GM19193 (cell line): ENCODE measurements around the gene TEAD2.

Experiments used
- POLR2A ChIP-seq: IDR thresholded peaks from 4 replicates; pipeline ENCODE4 v1.6.1; 2011; ENCODE audit not compliant: insufficient read depth, insufficient read length; ENCODE audit errors: extremely low read depth

The TEAD2 gene

DNA sequence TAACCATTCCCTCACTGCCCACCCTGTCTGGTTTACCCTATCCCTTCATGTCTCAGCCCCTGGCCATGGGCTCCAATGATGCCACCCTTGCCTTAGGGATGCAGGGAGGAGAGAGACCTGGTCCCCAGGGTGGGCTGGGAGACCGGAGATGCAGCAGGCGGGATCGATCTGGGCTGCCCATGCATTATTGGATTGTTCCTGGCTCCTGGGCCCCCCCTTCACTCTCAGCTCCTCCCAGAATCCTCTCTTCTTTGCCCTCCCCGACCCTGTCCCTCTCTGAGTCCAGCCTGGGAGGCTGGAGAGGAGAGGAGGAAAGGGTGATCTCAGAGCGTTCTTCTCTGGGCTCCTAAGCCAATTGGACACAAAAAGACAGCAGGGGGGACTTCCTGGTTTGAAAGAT, 31.7 kb upstream of the TEAD2 start:
- no peak for TF ChIP-seq POLR2A

DNA sequence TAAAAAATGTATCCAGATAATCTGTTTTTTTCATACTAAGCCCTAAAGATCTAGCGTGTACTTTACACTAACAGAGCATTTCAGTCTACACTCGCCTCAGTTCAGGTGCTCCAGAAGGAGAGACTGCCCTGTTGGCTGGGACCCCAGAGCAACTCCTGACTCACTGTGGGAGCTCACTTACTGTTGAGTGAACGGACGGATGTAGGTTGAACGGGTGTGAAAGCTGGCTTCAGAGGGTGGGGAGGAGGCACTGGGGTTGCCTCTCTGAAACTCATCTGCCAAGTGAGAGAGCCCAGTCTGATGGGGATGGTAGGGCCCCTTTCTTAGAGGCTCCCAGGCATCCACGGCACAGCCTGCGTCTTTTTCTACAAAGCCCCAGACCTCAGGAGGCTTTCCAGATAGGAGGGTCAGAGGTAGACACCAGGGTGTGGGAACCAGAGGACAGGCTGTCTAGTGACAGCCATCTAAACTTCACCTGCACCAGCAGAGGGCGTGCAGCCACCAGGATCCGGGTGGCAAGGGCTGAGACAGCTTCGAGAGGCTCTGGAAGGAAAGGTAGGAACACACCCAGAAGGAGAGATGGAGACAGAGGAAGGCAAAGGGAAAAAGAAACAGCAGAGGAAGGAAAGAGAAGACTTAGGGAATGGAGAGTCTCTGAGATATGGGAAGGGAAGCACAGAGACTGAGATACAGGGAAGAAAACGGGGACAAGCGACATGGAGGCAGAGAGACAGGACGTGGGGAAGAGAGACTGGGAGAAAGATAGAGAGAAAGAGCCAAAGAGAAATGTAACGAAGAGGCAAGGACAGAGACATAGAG, 29.6 kb upstream of the TEAD2 start:
- no peak for TF ChIP-seq POLR2A

DNA sequence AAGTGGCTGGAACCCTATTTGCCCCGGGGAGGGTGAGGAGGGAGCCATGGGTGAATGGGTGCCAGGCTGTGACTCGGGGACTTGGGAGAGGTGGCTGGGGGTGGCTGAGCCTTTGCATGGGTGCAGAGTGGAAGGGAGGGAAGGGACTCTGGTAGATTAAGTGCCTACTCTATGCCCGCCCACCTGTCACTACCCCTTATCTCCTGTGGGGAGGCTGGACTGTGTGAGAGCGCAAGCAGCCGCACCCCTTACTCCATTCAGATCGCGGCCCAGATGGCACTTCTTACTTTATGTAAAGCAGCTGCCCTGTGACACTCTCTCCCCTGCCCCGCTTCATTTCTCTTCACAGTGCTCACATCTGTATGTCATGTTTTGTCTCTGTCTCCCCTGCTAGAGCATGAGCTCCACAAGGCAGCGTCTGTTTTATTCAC, 28.7 kb upstream of the TEAD2 start:
- TF ChIP-seq POLR2A = no peak

DNA sequence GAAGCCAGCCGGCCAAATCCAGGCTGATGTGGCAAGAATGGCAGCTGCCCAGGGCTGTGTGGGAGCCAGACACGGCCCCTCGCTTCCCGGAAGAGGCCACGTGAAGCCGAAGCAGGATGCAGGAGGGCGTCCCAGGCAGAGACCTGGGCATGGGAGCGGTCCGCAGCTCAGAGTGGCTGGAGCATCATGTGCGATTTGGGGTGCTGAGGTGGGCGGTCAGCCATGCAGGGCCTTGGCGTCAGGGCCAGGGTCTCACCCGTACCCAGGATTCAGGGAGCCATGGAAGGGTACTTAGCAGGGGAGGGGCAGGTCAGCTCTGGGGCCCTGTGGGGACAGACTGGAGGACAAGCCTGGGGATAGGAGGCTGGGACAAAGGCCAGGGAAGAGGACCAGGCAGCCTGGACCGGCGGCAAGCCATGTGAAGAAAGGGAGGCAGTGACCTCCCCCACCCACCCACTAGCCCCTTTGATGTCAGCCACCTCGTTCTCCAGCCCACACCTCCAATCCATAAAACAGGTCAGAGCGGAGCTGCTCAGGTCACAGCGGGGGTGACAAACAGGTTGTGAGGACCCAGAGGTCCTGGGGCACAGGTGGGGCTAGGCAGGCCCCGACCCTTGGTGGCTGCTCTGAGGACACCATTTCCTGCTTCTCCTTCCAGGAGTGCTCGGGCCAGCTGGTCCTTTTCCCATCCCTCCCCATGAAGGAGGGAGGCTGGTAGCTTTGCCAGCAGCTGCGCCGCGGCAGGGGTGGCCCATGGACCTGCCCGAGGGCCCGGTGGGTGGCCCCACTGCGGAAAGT, 28.1 kb upstream of the TEAD2 start:
- no peak for TF ChIP-seq POLR2A

DNA sequence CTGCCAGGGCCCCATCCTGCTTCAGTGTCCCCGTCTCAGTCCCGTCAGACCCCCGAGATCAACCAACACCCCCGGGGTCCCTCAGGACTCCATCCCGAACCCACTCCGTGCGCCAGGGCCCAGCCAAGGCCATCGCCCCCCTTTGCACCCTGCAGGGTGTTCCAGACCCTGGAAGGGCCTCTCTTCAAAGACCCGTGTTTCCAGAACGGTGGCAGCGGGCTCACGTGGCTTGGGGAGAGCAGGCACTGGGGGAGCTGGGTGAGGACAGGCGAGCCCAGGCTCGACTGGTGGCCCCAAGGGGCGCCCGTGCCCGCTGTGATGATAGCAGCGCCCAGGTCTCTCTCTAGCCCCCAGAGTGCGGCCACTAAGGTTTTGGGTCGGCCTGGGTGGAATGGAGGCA, 27.2 kb upstream of the TEAD2 start:
- no peak for TF ChIP-seq POLR2A

DNA sequence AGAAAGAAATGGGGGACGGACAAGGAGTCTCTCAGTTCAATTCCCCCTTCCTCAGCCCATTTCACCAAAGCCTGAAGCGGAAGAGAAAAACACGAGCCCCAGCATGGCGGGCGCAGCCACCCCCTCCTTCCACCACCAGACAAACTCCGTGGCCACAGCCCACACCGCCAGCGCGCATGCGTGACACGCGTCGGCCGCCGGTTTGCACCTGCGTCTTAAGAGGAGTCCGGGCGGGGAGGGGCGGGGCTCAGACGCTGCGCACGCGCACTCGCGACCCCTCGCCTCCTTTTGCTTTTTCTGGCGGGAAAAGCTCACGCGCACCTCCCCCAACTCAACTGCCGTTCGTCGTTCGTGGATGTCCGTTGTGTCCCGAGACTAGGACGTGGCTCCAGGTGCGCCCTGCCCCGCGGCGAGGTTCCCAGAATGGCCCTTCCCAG, 25.7 kb upstream of the TEAD2 start, which contains the start of gene KASH5:
KASH5 (plus strand) TSS at position 314 of the 437 bp plus-strand sequence. CDS start 2,635 bp downstream, outside the sequence.
- TF ChIP-seq POLR2A = no peak

DNA sequence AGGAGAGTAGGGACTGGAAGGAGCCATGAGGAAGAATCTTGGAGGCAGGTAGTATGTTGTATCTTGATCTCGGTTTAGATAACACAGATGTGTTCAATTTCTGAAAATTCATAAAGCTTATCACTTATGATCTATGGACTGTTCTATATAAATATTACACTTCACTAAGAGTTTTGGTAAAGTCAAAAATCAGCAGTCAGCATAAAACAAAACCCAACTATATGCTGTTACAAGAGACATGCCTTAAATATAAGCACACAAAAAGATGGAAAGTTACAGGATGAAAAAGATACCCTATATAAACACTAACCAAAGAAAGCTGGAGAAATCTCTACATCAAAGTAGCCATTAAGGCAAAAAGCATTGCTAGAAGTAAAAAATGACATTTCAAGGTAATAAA, 21.4 kb upstream of the TEAD2 start:
- TF ChIP-seq POLR2A = no peak

DNA sequence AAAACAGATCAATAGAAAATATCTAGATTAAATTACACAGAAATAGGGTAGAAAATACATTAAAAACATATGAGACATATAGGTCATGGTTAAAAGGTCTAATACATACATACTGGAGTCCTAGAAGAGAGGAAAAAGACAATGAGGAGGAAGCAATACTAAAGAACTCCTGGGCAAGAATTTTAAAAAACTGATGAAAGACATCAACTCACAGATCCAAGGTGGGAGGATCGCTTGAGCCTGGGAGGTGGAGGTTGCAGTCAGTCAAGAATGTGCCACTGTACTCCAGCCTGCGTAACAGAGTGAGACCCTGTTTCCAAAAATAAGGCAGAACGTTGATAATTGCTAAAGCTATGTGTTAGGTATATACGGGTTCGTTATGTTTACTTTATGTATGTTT, 20.4 kb upstream of the TEAD2 start:
- TF ChIP-seq POLR2A = no peak

DNA sequence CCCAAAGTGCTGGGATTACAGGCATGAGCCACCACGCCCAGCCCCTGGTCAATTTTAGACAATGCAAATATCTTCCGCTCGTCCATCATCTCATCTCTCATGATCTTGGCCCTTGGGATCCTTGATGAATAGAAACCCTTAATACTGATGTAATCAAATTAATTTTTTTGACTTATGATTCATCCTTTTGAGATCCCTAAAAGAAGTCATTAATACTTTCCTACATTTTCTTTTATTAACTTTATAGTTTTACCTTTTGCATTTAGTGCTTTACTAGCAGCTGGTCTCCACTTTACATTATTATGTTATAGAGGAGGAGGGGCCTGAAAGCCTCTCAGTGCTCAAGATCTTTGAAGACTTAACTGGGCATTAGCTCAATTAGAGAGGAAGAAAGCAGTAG, 18.2 kb upstream of the TEAD2 start:
- no peak for TF ChIP-seq POLR2A

DNA sequence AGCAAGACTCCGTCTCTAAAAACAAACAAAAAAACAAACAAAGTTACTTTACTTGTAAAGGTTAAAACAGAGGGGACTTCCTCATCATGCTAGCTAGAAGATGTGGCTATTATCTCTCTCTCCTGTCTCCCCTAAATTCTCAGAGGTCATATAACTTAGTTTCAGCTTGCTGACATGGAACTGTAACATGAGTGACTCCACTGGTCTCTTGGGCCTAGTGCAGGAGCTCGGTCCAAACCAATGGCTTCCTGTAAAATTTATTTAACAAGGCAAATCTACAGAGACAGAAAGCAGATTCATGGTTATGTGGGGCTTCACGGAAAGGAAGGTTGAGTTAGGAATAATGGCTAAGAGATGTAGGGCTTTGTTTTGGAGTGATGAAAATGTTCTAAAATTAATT, 16.3 kb upstream of the TEAD2 start:
- TF ChIP-seq POLR2A = no peak

DNA sequence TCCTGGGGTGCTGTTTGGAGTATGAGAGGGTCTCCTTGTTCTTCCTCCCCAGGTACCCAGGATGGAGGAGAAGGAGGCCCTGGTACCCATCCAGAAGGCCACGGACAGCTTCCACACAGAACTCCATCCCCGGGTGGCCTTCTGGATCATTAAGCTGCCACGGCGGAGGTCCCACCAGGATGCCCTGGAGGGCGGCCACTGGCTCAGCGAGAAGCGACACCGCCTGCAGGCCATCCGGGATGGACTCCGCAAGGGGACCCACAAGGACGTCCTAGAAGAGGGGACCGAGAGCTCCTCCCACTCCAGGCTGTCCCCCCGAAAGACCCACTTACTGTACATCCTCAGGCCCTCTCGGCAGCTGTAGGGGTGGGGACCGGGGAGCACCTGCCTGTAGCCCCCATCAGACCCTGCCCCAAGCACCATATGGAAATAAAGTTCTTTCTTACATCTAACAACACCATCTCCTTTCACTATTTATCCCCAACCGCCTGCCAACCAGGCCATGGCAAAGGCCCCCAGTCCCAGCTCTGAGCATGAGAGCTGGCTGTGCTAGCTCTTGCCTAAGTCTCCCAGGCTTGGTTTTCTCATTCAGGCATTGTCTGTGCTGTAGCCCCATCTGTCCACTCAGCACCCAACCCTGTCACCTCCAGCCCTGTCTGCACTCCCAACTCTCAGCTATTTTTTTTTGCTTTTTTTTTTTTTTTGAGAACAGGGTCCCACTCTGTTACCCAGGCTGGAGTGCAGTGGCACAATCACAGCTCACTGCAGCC, 12.6 kb upstream of the TEAD2 start:
- TF ChIP-seq POLR2A = no peak

DNA sequence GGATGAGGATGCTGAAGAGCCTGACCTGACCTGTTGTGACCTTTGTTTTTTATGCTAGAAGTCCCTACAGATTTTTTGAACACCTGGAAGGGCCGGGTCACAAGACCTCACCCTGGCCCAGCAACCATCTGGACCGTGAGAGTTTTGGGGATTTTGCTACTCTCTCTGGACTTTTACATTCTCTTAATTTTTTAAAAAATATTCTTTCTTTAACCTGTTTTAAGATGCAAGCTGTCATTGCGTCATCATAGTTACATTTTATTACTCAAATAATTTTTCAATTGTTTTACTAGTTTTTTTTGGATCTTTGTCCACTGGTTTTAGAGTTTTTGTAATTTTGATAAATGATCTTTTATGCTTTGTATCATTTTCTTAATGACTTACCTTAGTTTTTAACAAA, 9.0 kb upstream of the TEAD2 start:
- no peak for TF ChIP-seq POLR2A

DNA sequence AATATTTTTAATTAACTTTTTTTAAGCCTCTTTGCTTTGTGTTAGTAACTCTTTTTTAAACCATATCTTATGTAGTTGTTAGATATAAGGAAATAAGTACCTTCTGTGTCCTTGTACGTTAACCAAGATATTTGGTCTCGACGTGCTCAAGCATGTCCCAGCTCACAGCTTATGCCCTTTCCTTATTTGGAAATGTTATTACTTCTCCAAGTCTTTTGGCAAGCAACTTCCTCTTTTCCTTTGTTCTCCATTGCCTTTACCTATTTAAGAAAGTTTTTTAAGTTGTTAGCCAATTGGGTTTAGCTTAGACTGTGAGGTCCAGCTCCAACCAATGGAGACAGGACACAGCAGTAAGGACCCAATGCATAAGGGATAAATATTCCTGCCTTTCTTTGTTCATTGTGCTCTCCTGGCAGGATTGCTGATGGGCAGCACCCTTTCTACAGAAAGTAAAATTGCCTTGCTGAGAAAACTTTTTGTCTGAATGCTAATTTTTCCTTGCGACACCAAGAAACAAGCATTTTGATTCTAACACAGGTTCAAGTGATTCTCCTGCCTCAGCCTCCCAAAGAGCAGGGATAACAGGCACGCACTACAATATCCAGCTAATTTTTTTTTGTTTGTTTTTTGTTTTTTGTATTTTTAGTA, 6.6 kb upstream of the TEAD2 start:
- no peak for TF ChIP-seq POLR2A

DNA sequence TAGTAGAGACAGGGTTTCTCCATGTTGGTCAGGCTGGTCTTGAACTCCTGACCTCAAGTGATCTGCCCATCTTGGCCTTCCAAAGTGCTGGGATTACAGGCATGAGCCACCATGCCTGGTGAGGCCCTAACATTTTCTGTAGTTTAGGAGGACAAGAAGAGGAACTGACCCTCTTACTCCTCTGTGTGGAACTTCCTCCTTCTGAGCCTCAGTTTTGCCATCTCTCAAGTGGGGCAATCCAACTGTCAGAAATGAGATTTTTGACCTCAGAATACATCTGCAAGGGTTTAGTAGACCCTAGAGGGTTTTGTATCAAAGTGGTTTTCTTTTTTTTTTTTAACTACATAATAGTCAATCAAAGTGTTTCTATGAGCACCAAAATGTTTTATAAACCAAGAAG, 3.9 kb upstream of the TEAD2 start:
- TF ChIP-seq POLR2A = no peak
